H9 (cell line): ENCODE results near the gene LRRN1. TPM values are rescaled to one million over a fixed set of nuclear protein-coding genes. Genes with fewer than 3 reads are reported as not detected.

Experiments used
- DNase-seq: peaks from one replicate; pipeline ENCODE4 v3.0.0-alpha.2; 2017
- H2AFZ ChIP-seq: one replicate; pipeline ENCODE4 v1.6.1; 2013; ENCODE audit warnings: mild to moderate bottlenecking, low read length, control low read depth, moderate library complexity
- H2AK5ac ChIP-seq: 2 replicates; pipeline ENCODE4 v1.6.1; 2013; ENCODE audit warnings: low read length, control low read depth, mixed read lengths; ENCODE audit not compliant: insufficient read length
- H2BK120ac ChIP-seq: one replicate; pipeline ENCODE4 v1.6.1; 2013; ENCODE audit warnings: low read depth, mild to moderate bottlenecking, low read length, control low read depth, inconsistent platforms; ENCODE audit not compliant: poor library complexity, severe bottlenecking
- H2BK12ac ChIP-seq: 2 replicates; pipeline ENCODE4 v1.6.1; 2013; ENCODE audit warnings: low read length, control low read depth, mixed read lengths, low read depth; ENCODE audit not compliant: insufficient read length
- H2BK15ac ChIP-seq: 2 replicates; pipeline ENCODE4 v1.6.1; 2013; ENCODE audit warnings: low read depth, low read length, control low read depth
- H2BK20ac ChIP-seq: one replicate; pipeline ENCODE4 v1.6.1; 2013; ENCODE audit warnings: low read depth, mild to moderate bottlenecking, low read length, control low read depth, inconsistent platforms; ENCODE audit not compliant: poor library complexity, severe bottlenecking
- H2BK5ac ChIP-seq: 2 replicates; pipeline ENCODE4 v1.6.1; 2013; ENCODE audit warnings: low read length, control low read depth, mixed read lengths; ENCODE audit not compliant: insufficient read length
- H3K14ac ChIP-seq: 2 replicates; pipeline ENCODE4 v1.6.1; 2013; ENCODE audit warnings: low read length, control low read depth; ENCODE audit not compliant: insufficient read depth
- H3K18ac ChIP-seq: 2 replicates; pipeline ENCODE4 v1.6.1; 2013; ENCODE audit warnings: low read depth, mild to moderate bottlenecking, mixed read lengths, low read length, control low read depth; ENCODE audit not compliant: insufficient read length
- H3K23ac ChIP-seq: 2 replicates; pipeline ENCODE4 v1.6.1; 2013; ENCODE audit warnings: low read length, control low read depth, mixed read lengths, low read depth; ENCODE audit not compliant: insufficient read length
- H3K23me2 ChIP-seq: 2 replicates; pipeline ENCODE4 v1.6.1; 2013; ENCODE audit warnings: low read depth, mild to moderate bottlenecking, mixed read lengths, low read length, control low read depth; ENCODE audit not compliant: insufficient read length, poor library complexity, severe bottlenecking
- H3K27ac ChIP-seq: 2 replicates; pipeline ENCODE4 v1.5.1; 2013; ENCODE audit warnings: low read length, control low read depth, mixed read lengths, low read depth; ENCODE audit not compliant: insufficient read length
- H3K27me3 ChIP-seq: 2 replicates; pipeline ENCODE4 v1.6.1; 2013; ENCODE audit warnings: low read length, control low read depth, inconsistent platforms; ENCODE audit not compliant: insufficient read depth
- H3K4ac ChIP-seq: 2 replicates; pipeline ENCODE4 v1.6.1; 2013; ENCODE audit warnings: low read depth, mild to moderate bottlenecking, control low read depth, inconsistent platforms, low read length, moderate library complexity
- H3K4me1 ChIP-seq: 2 replicates; pipeline ENCODE4 v1.6.1; 2013; ENCODE audit warnings: low read length, control low read depth, inconsistent platforms; ENCODE audit not compliant: insufficient read depth
- H3K4me2 ChIP-seq: 2 replicates; pipeline ENCODE4 v1.6.1; 2013; ENCODE audit warnings: low read length, control low read depth, mixed read lengths; ENCODE audit not compliant: insufficient read length, insufficient read depth
- H3K56ac ChIP-seq: 2 replicates; pipeline ENCODE4 v1.6.1; 2013; ENCODE audit warnings: low read depth, mild to moderate bottlenecking, mixed read lengths, low read length, control low read depth; ENCODE audit not compliant: insufficient read length
- H3K79me1 ChIP-seq: 2 replicates; pipeline ENCODE4 v1.6.1; 2013; ENCODE audit warnings: low read depth, mild to moderate bottlenecking, moderate library complexity, low read length, control low read depth, inconsistent platforms; ENCODE audit not compliant: insufficient read depth, poor library complexity, severe bottlenecking
- H3K79me2 ChIP-seq: 2 replicates; pipeline ENCODE4 v1.6.1; 2013; ENCODE audit warnings: low read length, control low read depth, inconsistent platforms; ENCODE audit not compliant: insufficient read depth
- H3K9ac ChIP-seq: 2 replicates; pipeline ENCODE4 v1.6.1; 2013; ENCODE audit warnings: low read length, control low read depth, mixed read lengths; ENCODE audit not compliant: insufficient read length; ENCODE audit errors: extremely low read depth
- H3K9me3 ChIP-seq: one replicate; pipeline ENCODE4 v1.6.1; 2013; ENCODE audit warnings: low read depth, low read length, inconsistent platforms; ENCODE audit not compliant: control insufficient read depth
- H3T11ph ChIP-seq: one replicate; pipeline ENCODE4 v1.6.1; 2013; ENCODE audit warnings: mild to moderate bottlenecking, low read length, control low read depth, inconsistent platforms
- H4K20me1 ChIP-seq: one replicate; pipeline ENCODE4 v1.6.1; 2013; ENCODE audit not compliant: control insufficient read depth, insufficient read length, insufficient read depth
- H4K5ac ChIP-seq: 2 replicates; pipeline ENCODE4 v1.6.1; 2013; ENCODE audit warnings: low read depth, mild to moderate bottlenecking, mixed read lengths, low read length, control low read depth; ENCODE audit not compliant: insufficient read length
- H4K8ac ChIP-seq: replicated peaks from 2 replicates; pipeline ENCODE4 v1.6.1; 2013; ENCODE audit warnings: low read length, control low read depth, mixed read lengths, low read depth; ENCODE audit not compliant: insufficient read length
- H4K91ac ChIP-seq: 2 replicates; pipeline ENCODE4 v1.6.1; 2013; ENCODE audit warnings: low read depth, mild to moderate bottlenecking, moderate library complexity, mixed read lengths, low read length, control low read depth; ENCODE audit not compliant: insufficient read length
- H3K27ac Mint-ChIP-seq, 3 experiments: 2 replicates in 2 of 3; 3 replicates in 1 of 3; pipeline ENCODE4 v1.8.0; 2020 to 2021; ENCODE audit warnings: mixed read lengths in 3 of 3, mild to moderate bottlenecking in 1 of 3, moderate library complexity in 1 of 3
- H3K27me3 Mint-ChIP-seq: 2 replicates; pipeline ENCODE4 v1.8.0; 2021; ENCODE audit warnings: low read depth, mild to moderate bottlenecking, moderate library complexity, mixed read lengths
- H3K36me3 Mint-ChIP-seq, 3 experiments: 2 replicates in 2 of 3; 3 replicates in 1 of 3; pipeline ENCODE4 v1.8.0; 2020 to 2021; ENCODE audit warnings: low read depth in 3 of 3, mixed read lengths in 3 of 3; ENCODE audit not compliant: insufficient read depth in 1 of 3
- H3K4me1 Mint-ChIP-seq, 2 experiments: 2 replicates each; pipeline ENCODE4 v1.8.0; 2020; ENCODE audit warnings: mixed read lengths in 2 of 2
- H3K4me3 Mint-ChIP-seq, 2 experiments: 2 replicates in 1 of 2; 3 replicates in 1 of 2; pipeline ENCODE4 v1.8.0; 2020 to 2021; ENCODE audit warnings: mild to moderate bottlenecking in 2 of 2, mixed read lengths in 2 of 2, moderate library complexity in 1 of 2
- H3K9me3 Mint-ChIP-seq, 2 experiments: 2 replicates in 1 of 2; 3 replicates in 1 of 2; pipeline ENCODE4 v1.8.0; 2020; ENCODE audit warnings: mild to moderate bottlenecking in 2 of 2, mixed read lengths in 2 of 2, moderate library complexity in 1 of 2
- CTCF ChIP-seq: fragments of 200-600 bp; sonication (generic); conservative IDR thresholded peaks from 3 replicates; pipeline ENCODE4 v1.8.0; 2021; ENCODE audit warnings: antibody characterized with exemption, mild to moderate bottlenecking
- WGBS: extraction: QIAGEN DNeasy Blood & Tissue Kit; methylation state at CpG from one replicate; pipeline ENCODE4 v1.1.7; 2013; ENCODE audit warnings: missing lambda C conversion rate, low lambda C conversion rate, mixed read lengths; ENCODE audit not compliant: insufficient read length; ENCODE audit errors: extremely low coverage; 5-methylcytosine and 5-hydroxymethylcytosine counted together
- total RNA-seq: library from RNA; stranded (reverse); gene quantifications from 2 replicates; pipeline ENCODE4 v1.2.1, GENCODE V29; 2021

The LRRN1 gene
- total RNA-seq, 1 experiment from 2014 or later = 269 TPM

- Histone ChIP-seq H2BK5ac (no peak overlapping the region), H3K18ac (no peak overlapping the region), H3K79me1 (no peaks in the 10 kb centered on the region), H4K20me1 (no peaks in the 10 kb centered on the region), H3K9ac (no peak overlapping the region), H3K27me3 (no peaks in the 10 kb centered on the region), H2BK120ac (no peak overlapping the region), H2BK12ac (no peak overlapping the region), H2AK5ac (no peak overlapping the region), H2BK15ac (no peak overlapping the region), H3K4me2 (no peak overlapping the region), H3K23me2 (no peaks in the 10 kb centered on the region), H2AFZ (no peak overlapping the region), H3T11ph (no peak overlapping the region), H3K4ac (no peak overlapping the region), H3K9me3 (no peaks in the 10 kb centered on the region), H2BK20ac (no peak overlapping the region), H3K27ac (no peak overlapping the region), H4K5ac (no peak overlapping the region), H3K23ac (no peak overlapping the region), H3K14ac (no peak overlapping the region), H4K91ac (no peak overlapping the region), H4K8ac (no peak overlapping the region), H3K56ac (no peak overlapping the region), H3K4me1 (no peaks in the 10 kb centered on the region; the same call in 1 of the 2 replicates), H3K79me2 (no peaks in the 10 kb centered on the region)
- TF ChIP-seq CTCF = no peak
- Mint-ChIP-seq H3K4me3 (no peak overlapping the region), H3K36me3 (no peaks in the 10 kb centered on the region), H3K27me3 (peaks cover 2% of the 10 kb centered on the region; the same call in 1 of the 2 replicates), H3K27ac (no peak overlapping the region), H3K9me3 (no peaks in the 10 kb centered on the region), H3K4me1 (peaks cover 19 to 22% of the 10 kb centered on the region in 2 experiments)
- no CpG with 5 or more reads among the region's 1 CpG for WGBS
- no peak for DNase-seq
Observed at GRCh38 chr3:3766140-3766539, 33.1 kb upstream of the LRRN1 start.
